ENCODE measurements around the gene MT1X.

- TF ChIP-seq CTCF (IDR thresholded peaks at IDR 0.05) (no peak), POLR2A (IDR thresholded peaks at IDR 0.05) (no peak)
These were observed 2.1 kb downstream of the MT1X start for GRCh38 chr16:56684256-56684925.
